Mucosa of stomach (tissue), 1 donor: Measurements from ENCODE around the gene ALDH8A1.
"Not testable (repeated sequence)": the region's sequence is repeated elsewhere in the genome, so short reads cannot be mapped to it uniquely, and the experiment has no call there.

ENCODE experiments used
- H3K27me3 ChIP-seq: one replicate; pipeline ENCODE4 v1.7.0; 2013; ENCODE audit warnings: mild to moderate bottlenecking, low read length; ENCODE audit not compliant: control insufficient read depth, insufficient read depth
- H3K36me3 ChIP-seq: one replicate; pipeline ENCODE4 v1.7.0; 2013; ENCODE audit warnings: low read length; ENCODE audit not compliant: control insufficient read depth, insufficient read depth
- H3K4me1 ChIP-seq: one replicate; pipeline ENCODE4 v1.7.0; 2013; ENCODE audit warnings: mild to moderate bottlenecking, low read length; ENCODE audit not compliant: control insufficient read depth, insufficient read depth
- H3K4me3 ChIP-seq: one replicate; pipeline ENCODE4 v1.7.0; 2013; ENCODE audit warnings: low read length
- H3K9ac ChIP-seq: one replicate; pipeline ENCODE4 v1.7.0; 2013; ENCODE audit warnings: mild to moderate bottlenecking, low read length, moderate library complexity
- H3K9me3 ChIP-seq: one replicate; pipeline ENCODE4 v1.7.0; 2013; ENCODE audit warnings: mild to moderate bottlenecking, low read length, moderate library complexity; ENCODE audit not compliant: control insufficient read depth
- donor health status: Pancreatic carcinoma.

Gene ALDH8A1

DNA sequence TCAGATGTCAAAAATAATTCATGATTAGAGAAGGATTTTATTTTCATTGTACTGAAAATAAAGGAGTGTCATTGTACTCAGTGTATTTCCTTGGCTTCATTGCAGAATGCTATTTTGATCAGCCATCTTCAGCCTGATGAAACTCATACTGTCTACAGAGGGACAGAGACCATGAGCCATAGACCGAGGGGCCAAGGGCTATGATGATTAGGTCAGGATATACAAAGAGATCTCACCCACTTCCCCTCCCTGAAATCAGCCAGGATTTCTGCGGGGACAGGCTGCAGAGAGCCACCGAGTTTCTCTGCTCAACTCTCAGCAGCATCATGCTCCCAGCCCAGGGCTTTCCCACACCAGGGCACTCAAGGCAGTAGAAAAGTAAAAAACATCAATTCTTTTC, 47.0 kb downstream of the ALDH8A1 start:
- Histone ChIP-seq H3K27me3 (no peaks in the 10 kb centered on the region), H3K4me3 (no peak overlapping the region), H3K9ac (no peak overlapping the region), H3K4me1 (no peaks in the 10 kb centered on the region), H3K36me3 (no peaks in the 10 kb centered on the region), H3K9me3 (no peaks in the 10 kb centered on the region)

DNA sequence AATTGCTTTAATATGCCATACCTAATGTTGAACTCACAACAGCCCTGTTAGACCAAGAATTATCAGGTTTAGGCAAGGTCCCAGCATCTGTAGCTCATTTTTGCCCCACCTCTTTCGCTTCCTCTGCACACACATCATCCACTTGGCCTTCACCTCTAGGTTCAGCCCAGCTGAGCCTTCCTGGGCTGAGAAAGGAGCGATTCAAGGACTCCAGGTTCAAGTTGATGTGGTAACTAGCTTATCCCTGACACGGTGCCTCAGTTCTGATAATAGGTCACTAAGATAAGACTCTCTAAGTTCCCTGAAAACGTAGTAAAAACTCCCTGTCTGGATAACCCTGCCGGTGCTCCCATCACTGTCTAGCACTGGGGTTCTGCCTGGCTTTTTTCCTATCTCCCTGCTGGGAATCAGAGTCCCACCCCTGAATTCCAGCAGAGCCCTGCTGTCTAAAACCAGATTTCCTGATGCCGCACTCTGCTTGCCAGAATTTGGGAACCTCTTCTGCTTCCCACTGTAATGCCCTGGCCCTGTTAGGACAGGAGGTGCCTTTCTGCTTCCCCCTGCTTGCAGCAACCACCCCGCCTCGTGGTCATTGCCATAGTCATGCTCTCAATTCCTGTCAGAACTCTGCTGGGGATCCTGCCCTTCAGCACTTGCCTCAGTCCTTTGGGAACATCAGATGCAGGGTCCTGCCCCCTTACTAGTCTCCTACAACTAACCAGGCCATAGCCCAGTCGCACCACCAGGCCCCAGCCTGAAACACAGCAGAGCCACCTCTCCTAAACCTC, 47.6 kb downstream of the ALDH8A1 start:
- Histone ChIP-seq H3K9me3 (no peaks in the 10 kb centered on the region), H3K36me3 (no peaks in the 10 kb centered on the region), H3K4me1 (no peaks in the 10 kb centered on the region), H3K4me3 (no peak overlapping the region), H3K9ac (no peak overlapping the region), H3K27me3 (no peaks in the 10 kb centered on the region)

GRCh38 chr6:134898575-134898974, 51.3 kb downstream of the ALDH8A1 start:
- no peak overlapping the region for H3K4me3 ChIP-seq
- H3K9me3 ChIP-seq, result no peaks in the 10 kb centered on the region
- H3K27me3 ChIP-seq, result peaks cover 4% of the 10 kb centered on the region
- H3K36me3 ChIP-seq, result no peaks in the 10 kb centered on the region
- H3K4me1 ChIP-seq, result no peaks in the 10 kb centered on the region
- H3K9ac ChIP-seq, result no peak overlapping the region

- not testable (repeated sequence) for H3K9ac ChIP-seq, H3K27me3 ChIP-seq
These were observed 51.7 kb downstream of the ALDH8A1 start for GRCh38 chr6:134898166-134898565.

DNA sequence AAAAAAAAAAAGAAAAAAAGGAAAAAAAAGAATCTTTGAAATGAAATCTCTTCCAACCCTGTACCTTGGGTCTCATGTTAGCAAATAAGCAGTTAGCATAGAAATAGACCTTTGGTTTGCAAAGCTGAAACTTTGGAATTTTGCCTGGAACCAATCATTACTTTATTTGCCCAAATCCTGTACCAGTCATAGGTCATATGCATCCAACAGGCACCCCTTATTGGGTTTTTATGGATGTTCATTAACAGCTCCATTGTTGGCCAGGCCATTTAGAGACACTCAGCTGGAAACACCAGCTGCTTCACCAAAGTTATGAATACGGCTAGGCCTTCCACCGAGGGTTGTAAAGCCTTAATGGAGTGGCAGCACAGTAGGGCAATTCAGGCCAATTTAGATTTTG, 53.0 kb downstream of the ALDH8A1 start:
- H3K9me3 ChIP-seq, result no peaks in the 10 kb centered on the region
- H3K27me3 ChIP-seq, result peaks cover 4% of the 10 kb centered on the region
- no peaks in the 10 kb centered on the region for H3K4me1 ChIP-seq
- no peak overlapping the region for H3K4me3 ChIP-seq
- H3K9ac ChIP-seq, result no peak overlapping the region
- H3K36me3 ChIP-seq, result no peaks in the 10 kb centered on the region

More at GRCh38 chr6:134898166-134898565, 51.7 kb downstream of the ALDH8A1 start:
- H3K36me3 ChIP-seq, H3K9me3 ChIP-seq, H3K4me1 ChIP-seq, H3K4me3 ChIP-seq: not testable (repeated sequence)

DNA sequence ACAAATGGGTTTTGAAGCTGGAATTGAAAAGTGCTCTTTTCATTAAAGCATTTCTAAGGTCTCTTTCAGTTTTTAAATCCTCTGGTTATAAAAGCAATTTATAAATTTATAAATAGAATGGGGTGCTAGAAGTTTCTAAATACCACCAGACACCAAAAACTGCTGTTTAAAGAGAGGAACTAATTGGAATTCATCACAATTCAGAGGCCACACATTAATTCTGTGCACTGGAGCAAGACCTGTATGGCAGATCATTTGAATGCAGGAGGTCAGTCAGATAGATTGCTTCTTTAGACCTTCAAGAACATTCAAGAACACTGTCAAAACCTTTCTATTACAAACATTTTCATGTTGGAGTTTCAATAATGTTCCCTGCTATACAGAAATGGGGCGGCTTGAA, 55.1 kb downstream of the ALDH8A1 start:
- no peaks in the 10 kb centered on the region for H3K9me3 ChIP-seq
- H3K4me3 ChIP-seq, result no peak overlapping the region
- H3K9ac ChIP-seq, result no peak overlapping the region
- H3K4me1 ChIP-seq, result no peaks in the 10 kb centered on the region
- H3K27me3 ChIP-seq, result peaks cover 4% of the 10 kb centered on the region
- H3K36me3 ChIP-seq, result no peaks in the 10 kb centered on the region

- Histone ChIP-seq H3K9me3 (no peaks in the 10 kb centered on the region), H3K4me3 (no peak overlapping the region), H3K36me3 (no peaks in the 10 kb centered on the region), H3K27me3 (peaks cover 4% of the 10 kb centered on the region), H3K4me1 (no peaks in the 10 kb centered on the region), H3K9ac (no peak overlapping the region)
These were observed 57.5 kb downstream of the ALDH8A1 start for GRCh38 chr6:134892362-134892761.

DNA sequence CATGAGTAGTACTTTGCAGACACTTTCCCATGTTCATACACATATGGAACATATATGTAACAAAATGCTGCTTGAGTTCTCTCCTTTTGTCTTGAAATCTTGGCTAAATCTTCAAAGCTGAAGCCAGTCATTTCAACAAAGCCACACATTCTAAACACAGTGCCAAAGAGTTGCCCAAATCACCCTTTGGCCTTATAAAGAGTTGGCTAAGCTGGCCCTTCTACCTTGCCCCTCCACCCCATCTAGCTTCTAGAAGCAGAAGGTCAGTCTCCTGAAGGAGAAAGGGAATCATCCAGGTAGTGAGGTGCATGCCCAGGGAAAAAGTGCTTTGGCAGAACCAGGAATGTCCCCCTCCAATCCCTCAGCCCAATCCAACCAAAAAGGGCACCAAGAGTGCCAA, 58.3 kb downstream of the ALDH8A1 start:
- no peaks in the 10 kb centered on the region for H3K4me1 ChIP-seq
- H3K27me3 ChIP-seq, result peaks cover 4% of the 10 kb centered on the region
- no peaks in the 10 kb centered on the region for H3K9me3 ChIP-seq
- H3K4me3 ChIP-seq, result no peak overlapping the region
- H3K9ac ChIP-seq, result no peak overlapping the region
- H3K36me3 ChIP-seq, result no peaks in the 10 kb centered on the region

DNA sequence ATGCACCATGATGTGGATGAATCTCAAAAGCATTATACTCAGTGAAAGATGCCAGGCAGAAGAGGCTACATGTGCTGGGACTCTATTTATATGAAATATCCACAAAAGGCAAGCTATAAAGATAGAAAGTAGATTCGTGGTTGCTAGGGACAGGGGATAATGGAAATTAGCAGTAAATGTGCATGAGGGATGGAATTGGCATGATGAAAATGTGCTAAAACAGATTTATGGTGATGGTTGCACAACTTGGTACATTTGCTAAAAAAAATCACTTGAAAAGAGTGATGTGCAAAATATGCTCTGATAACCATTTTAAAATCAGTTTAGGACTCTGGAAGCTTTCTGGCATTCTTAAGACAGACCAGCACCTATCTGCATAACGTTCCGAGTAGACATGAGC, 61.6 kb downstream of the ALDH8A1 start:
- no peaks in the 10 kb centered on the region for H3K36me3 ChIP-seq
- H3K9ac ChIP-seq, result no peak overlapping the region
- H3K4me3 ChIP-seq, result no peak overlapping the region
- no peaks in the 10 kb centered on the region for H3K9me3 ChIP-seq
- no peaks in the 10 kb centered on the region for H3K4me1 ChIP-seq
- H3K27me3 ChIP-seq, result no peaks in the 10 kb centered on the region

- Histone ChIP-seq H3K36me3 (no peaks in the 10 kb centered on the region), H3K4me3 (no peak overlapping the region), H3K27me3 (no peaks in the 10 kb centered on the region), H3K9ac (no peak overlapping the region), H3K9me3 (no peaks in the 10 kb centered on the region), H3K4me1 (no peaks in the 10 kb centered on the region)
These were observed 65.1 kb downstream of the ALDH8A1 start for GRCh38 chr6:134884752-134885151.

DNA sequence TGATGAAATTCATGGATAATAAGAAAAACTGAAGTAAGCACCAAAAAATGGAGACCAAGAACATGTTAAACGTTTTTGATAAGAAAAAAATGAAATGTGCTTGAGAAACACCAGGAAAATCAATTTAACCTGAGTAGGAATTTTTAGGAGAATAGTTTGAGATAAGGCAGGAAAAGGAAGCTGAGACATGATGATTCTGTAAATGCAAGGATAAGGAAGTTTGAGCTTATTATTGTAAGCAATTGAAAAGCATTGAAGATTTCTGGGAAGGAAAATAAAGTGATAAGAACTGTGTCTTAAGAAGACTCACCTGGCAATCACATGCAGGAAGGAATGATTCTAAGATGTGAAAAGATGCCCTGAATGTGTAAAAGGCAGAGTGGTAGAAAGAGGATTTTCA, 66.6 kb downstream of the ALDH8A1 start:
- H3K27me3 ChIP-seq, result no peaks in the 10 kb centered on the region
- no peaks in the 10 kb centered on the region for H3K4me1 ChIP-seq
- H3K9ac ChIP-seq, result no peak overlapping the region
- no peaks in the 10 kb centered on the region for H3K36me3 ChIP-seq
- no peaks in the 10 kb centered on the region for H3K9me3 ChIP-seq
- H3K4me3 ChIP-seq, result no peak overlapping the region

DNA sequence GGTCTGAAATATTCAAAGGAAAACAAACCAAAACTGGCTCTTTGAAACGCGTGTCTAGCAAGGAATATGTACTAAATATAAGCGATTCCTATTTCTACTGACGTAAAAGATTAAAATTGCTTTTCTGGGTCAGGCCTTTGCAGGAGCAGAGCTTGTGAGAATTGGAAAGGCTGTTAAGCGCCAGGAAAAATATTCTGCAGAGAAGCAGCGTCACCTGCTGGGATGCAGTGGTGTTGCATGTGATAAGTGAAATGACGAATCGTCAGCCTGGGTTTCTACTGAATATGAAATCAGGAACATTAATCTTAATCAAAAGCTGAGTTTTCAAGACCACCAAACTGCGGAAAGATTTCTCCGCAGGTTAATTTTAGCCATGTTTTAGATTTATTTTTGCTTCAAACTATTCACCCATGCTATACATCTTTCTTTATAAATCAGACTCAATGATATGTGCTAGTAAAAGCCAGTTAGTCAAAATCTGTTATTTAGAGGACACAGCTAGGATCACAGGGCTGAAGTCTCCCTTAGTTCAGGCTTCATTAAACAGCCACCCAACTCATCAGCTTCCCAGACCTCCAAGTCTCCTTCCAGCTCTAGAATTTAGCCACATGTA, 67.4 kb downstream of the ALDH8A1 start:
- no peak overlapping the region for H3K4me3 ChIP-seq
- H3K9ac ChIP-seq, result no peak overlapping the region
- H3K9me3 ChIP-seq, result no peaks in the 10 kb centered on the region
- no peaks in the 10 kb centered on the region for H3K27me3 ChIP-seq
- no peaks in the 10 kb centered on the region for H3K4me1 ChIP-seq
- H3K36me3 ChIP-seq, result no peaks in the 10 kb centered on the region
